ENCODE measurements around the gene HACE1. TPM values are rescaled to one million over a fixed set of nuclear protein-coding genes. Genes with fewer than 3 reads are reported as not detected.

The HACE1 gene
- total RNA-seq, 1 donor from 2014 or later: 14.8 TPM

- ATAC-seq (no peak), DNase-seq (no peak)
- intact Hi-C loops (cut with DNase I): no loop called here
- H3K36me3 ChIP-seq: no peaks in the 10 kb centered on the region
- H3K4me3 ChIP-seq: no peak overlapping the region
- H3K9me3 ChIP-seq: no peaks in the 10 kb centered on the region
- no peaks in the 10 kb centered on the region for H3K27me3 ChIP-seq
- H3K27ac ChIP-seq: no peak overlapping the region
- H3K4me1 ChIP-seq: no peaks in the 10 kb centered on the region
- TF ChIP-seq CTCF (IDR thresholded peaks at IDR 0.05): no peak
These were observed 171.3 kb downstream of the HACE1 start for GRCh38 chr6:104688283-104688969.

GRCh38 chr6:104686550-104687175 is 173.1 kb downstream of the HACE1 start:
- no peak overlapping the region for H3K27ac ChIP-seq

GRCh38 chr6:104685871-104686549 is 173.7 kb downstream of the HACE1 start:
- ATAC-seq: no peak
- intact Hi-C loops (cut with DNase I): no loop called here
- no peaks in the 10 kb centered on the region for H3K9me3 ChIP-seq
- no peaks in the 10 kb centered on the region for H3K4me1 ChIP-seq
- no peak overlapping the region for H3K27ac ChIP-seq
- H3K4me3 ChIP-seq: no peak overlapping the region
- no peaks in the 10 kb centered on the region for H3K27me3 ChIP-seq
- no peaks in the 10 kb centered on the region for H3K36me3 ChIP-seq
- DNase-seq: no peak
- no peak for TF ChIP-seq CTCF (IDR thresholded peaks at IDR 0.05)

More at GRCh38 chr6:104686550-104687175, 173.1 kb downstream of the HACE1 start:
- Histone ChIP-seq H3K9me3 (no peaks in the 10 kb centered on the region), H3K27me3 (no peaks in the 10 kb centered on the region), H3K36me3 (no peaks in the 10 kb centered on the region), H3K4me1 (no peaks in the 10 kb centered on the region), H3K4me3 (no peak overlapping the region)
- no peak for DNase-seq
- TF ChIP-seq CTCF (IDR thresholded peaks at IDR 0.05): no peak
- ATAC-seq: no peak
- intact Hi-C loops (cut with DNase I): no loop called here

GRCh38 chr6:104684911-104685415 is 174.8 kb downstream of the HACE1 start:
- DNase-seq: no peak
- Histone ChIP-seq H3K9me3 (no peaks in the 10 kb centered on the region), H3K27me3 (no peaks in the 10 kb centered on the region), H3K36me3 (no peaks in the 10 kb centered on the region), H3K27ac (no peak overlapping the region), H3K4me1 (no peaks in the 10 kb centered on the region), H3K4me3 (no peak overlapping the region)
- no peak for TF ChIP-seq CTCF (IDR thresholded peaks at IDR 0.05)
- intact Hi-C loops (cut with DNase I): no loop called here
- ATAC-seq: no peak

GRCh38 chr6:104683809-104684208 is 175.9 kb downstream of the HACE1 start:
- no peak for ATAC-seq

More at GRCh38 chr6:104683809-104684208, 175.9 kb downstream of the HACE1 start:
- no peak for DNase-seq
- Histone ChIP-seq H3K27ac (no peak overlapping the region), H3K9me3 (no peaks in the 10 kb centered on the region), H3K36me3 (no peaks in the 10 kb centered on the region), H3K4me1 (no peaks in the 10 kb centered on the region), H3K4me3 (no peak overlapping the region), H3K27me3 (no peaks in the 10 kb centered on the region)
- intact Hi-C loops (cut with DNase I): no loop called here
- no peak for TF ChIP-seq CTCF (IDR thresholded peaks at IDR 0.05)
